Caco-2 (cell line): ENCODE results near the gene RAPGEF1. TPM values are rescaled to one million over a fixed set of nuclear protein-coding genes. Genes with fewer than 3 reads are reported as not detected.

Experiments used
- BruUV-seq: library from RNA; stranded (reverse); fragments of 400-500 nt; replicated peaks from 2 replicates; lab custom pipeline; 2021; lab: Mats Ljungman, UMichigan
- CTCF ChIA-PET: fragments of 300-600 bp; sonication (Branson Sonifier 250); formaldehyde crosslinking; loops from one replicate; lab custom pipeline; 2022; ENCODE audit warnings: antibody characterized with exemption; lab: Charles Lee
- POLR2A ChIA-PET: fragments of 300-600 bp; sonication (Branson Sonifier 250); formaldehyde crosslinking; loops from one replicate; lab custom pipeline; 2022; ENCODE audit warnings: antibody characterized with exemption; lab: Charles Lee
- DNase-seq, 2 experiments: peaks; one replicate each; pipeline versions ENCODE4 v3.0.0 to v3.0.0-alpha.2; 2020 to 2022
- H3K27me3 ChIP-seq: replicated peaks from 2 replicates; pipeline ENCODE4 v1.6.0; 2011; ENCODE audit warnings: low read length; ENCODE audit not compliant: control insufficient read depth, insufficient read depth
- H3K36me3 ChIP-seq: 2 replicates; pipeline ENCODE4 v1.5.1; 2011; ENCODE audit warnings: low read length; ENCODE audit not compliant: control insufficient read depth, insufficient read depth
- H3K4me1 ChIP-seq: fragments of 250-450 bp; sonication (Bioruptor Pico); 2 replicates; pipeline ENCODE4 v1.5.1; 2020; ENCODE audit warnings: mild to moderate bottlenecking
- H3K4me3 ChIP-seq: 2 replicates; pipeline ENCODE4 v1.5.1; 2011; ENCODE audit warnings: low read depth, mild to moderate bottlenecking, control low read depth, low read length
- H3K9me3 ChIP-seq: fragments of 250-450 bp; sonication (Bioruptor Pico); 2 replicates; pipeline ENCODE4 v1.5.1; 2020; ENCODE audit warnings: mild to moderate bottlenecking, moderate library complexity
- H3K27ac Mint-ChIP-seq: one replicate; pipeline ENCODE4 v1.8.0; 2022; ENCODE audit warnings: mixed read lengths; ENCODE audit not compliant: unreplicated experiment
- H3K27me3 Mint-ChIP-seq: one replicate; pipeline ENCODE4 v1.8.0; 2022; ENCODE audit warnings: mixed read lengths; ENCODE audit not compliant: insufficient read depth, unreplicated experiment
- H3K36me3 Mint-ChIP-seq: one replicate; pipeline ENCODE4 v1.8.0; 2022; ENCODE audit warnings: mild to moderate bottlenecking, mixed read lengths; ENCODE audit not compliant: insufficient read depth, unreplicated experiment
- H3K4me1 Mint-ChIP-seq: one replicate; pipeline ENCODE4 v1.8.0; 2022; ENCODE audit warnings: low read depth, mixed read lengths; ENCODE audit not compliant: unreplicated experiment
- H3K4me3 Mint-ChIP-seq: one replicate; pipeline ENCODE4 v1.8.0; 2022; ENCODE audit warnings: mild to moderate bottlenecking, moderate library complexity, mixed read lengths; ENCODE audit not compliant: unreplicated experiment
- H3K9me3 Mint-ChIP-seq: one replicate; pipeline ENCODE4 v1.8.0; 2022; ENCODE audit warnings: mixed read lengths; ENCODE audit not compliant: unreplicated experiment
- intact Hi-C: fragments of 100-400 bp; cut with micrococcal nuclease; formaldehyde crosslinking; loops from one replicate; pipeline ENCODE4 v1.10.0; 2022; ENCODE audit not compliant: unreplicated experiment
- total RNA-seq: library from RNA; stranded (reverse); gene quantifications from 2 replicates; pipeline ENCODE4 v1.2.3, GENCODE V29; 2022
- TF ChIP-seq, protein P1 (sequence below), 2 experiments: fragments of 200-600 bp in 1 of 2; IDR thresholded peaks; 1 replicate in 1 of 2; 2 replicates in 1 of 2; pipeline versions ENCODE4 v1.5.1 to v1.8.0; 2011 to 2022; ENCODE audit warnings: antibody characterized with exemption in 1 of 2, control low read depth in 1 of 2, inconsistent platforms in 1 of 2, low read depth in 1 of 2, low read length in 1 of 2, mild to moderate bottlenecking in 1 of 2, moderate library complexity in 1 of 2; ENCODE audit not compliant: insufficient read depth in 1 of 2, severe bottlenecking in 1 of 2, unreplicated experiment in 1 of 2

RAPGEF1 gene
- total RNA-seq, 1 experiment from 2014 or later = 75.4 TPM

- Histone ChIP-seq H3K27me3 (no peaks in the 10 kb centered on the region), H3K9me3 (no peaks in the 10 kb centered on the region), H3K36me3 (peaks cover 1% of the 10 kb centered on the region; the same call in 1 of the 2 replicates), H3K4me3 (no peak overlapping the region), H3K4me1 (peaks cover 7% of the 10 kb centered on the region)
- ChIA-PET POLR2A (no interaction called here), CTCF (interaction anchor here (1.2 kb wide), 1 partner anchor 76 kb away, joined by 3 read pairs; no protein-coding TSS in a partner anchor)
- intact Hi-C loops = no loop called here
- Mint-ChIP-seq H3K27ac (no peak overlapping the region), H3K36me3 (peaks cover 35% of the 10 kb centered on the region), H3K9me3 (no peaks in the 10 kb centered on the region), H3K27me3 (no peaks in the 10 kb centered on the region), H3K4me3 (no peak overlapping the region), H3K4me1 (peaks cover 30% of the 10 kb centered on the region)
- TF ChIP-seq, protein P1, sequence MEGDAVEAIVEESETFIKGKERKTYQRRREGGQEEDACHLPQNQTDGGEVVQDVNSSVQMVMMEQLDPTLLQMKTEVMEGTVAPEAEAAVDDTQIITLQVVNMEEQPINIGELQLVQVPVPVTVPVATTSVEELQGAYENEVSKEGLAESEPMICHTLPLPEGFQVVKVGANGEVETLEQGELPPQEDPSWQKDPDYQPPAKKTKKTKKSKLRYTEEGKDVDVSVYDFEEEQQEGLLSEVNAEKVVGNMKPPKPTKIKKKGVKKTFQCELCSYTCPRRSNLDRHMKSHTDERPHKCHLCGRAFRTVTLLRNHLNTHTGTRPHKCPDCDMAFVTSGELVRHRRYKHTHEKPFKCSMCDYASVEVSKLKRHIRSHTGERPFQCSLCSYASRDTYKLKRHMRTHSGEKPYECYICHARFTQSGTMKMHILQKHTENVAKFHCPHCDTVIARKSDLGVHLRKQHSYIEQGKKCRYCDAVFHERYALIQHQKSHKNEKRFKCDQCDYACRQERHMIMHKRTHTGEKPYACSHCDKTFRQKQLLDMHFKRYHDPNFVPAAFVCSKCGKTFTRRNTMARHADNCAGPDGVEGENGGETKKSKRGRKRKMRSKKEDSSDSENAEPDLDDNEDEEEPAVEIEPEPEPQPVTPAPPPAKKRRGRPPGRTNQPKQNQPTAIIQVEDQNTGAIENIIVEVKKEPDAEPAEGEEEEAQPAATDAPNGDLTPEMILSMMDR (IDR thresholded peaks at IDR 0.05; ENCODE audit: insufficient read depth in 1 of 2, low read depth in 1 of 2, low read length in 1 of 2, severe bottlenecking in 1 of 2, unreplicated experiment in 1 of 2) = no peak
- DNase-seq = no peak
- BruUV-seq = no TSS peak
Measured at GRCh38 chr9:131717719-131718460, 22.0 kb downstream of the RAPGEF1 start.

GRCh38 chr9:131715906-131716305 lies 24.0 kb downstream of the RAPGEF1 start:
- H3K36me3 ChIP-seq = peaks cover 1% of the 10 kb centered on the region; the same call in 1 of the 2 replicates
- H3K9me3 Mint-ChIP-seq = no peaks in the 10 kb centered on the region
- peaks cover 35% of the 10 kb centered on the region for H3K36me3 Mint-ChIP-seq
- ChIA-PET POLR2A (interaction anchor here (0.7 kb wide), 1 partner anchor 505 kb away, joined by 3 read pairs; no protein-coding TSS in a partner anchor), CTCF (no interaction called here)
- BruUV-seq = no TSS peak
- H3K4me1 Mint-ChIP-seq = peaks cover 38% of the 10 kb centered on the region
- DNase-seq = no peak
- TF ChIP-seq, protein P1 (IDR thresholded peaks at IDR 0.05; ENCODE audit: insufficient read depth in 1 of 2, low read depth in 1 of 2, low read length in 1 of 2, severe bottlenecking in 1 of 2, unreplicated experiment in 1 of 2) = no peak
- H3K4me1 ChIP-seq = peaks cover 14% of the 10 kb centered on the region
- H3K4me3 Mint-ChIP-seq = no peak overlapping the region
- no peaks in the 10 kb centered on the region for H3K9me3 ChIP-seq
- H3K27ac Mint-ChIP-seq = no peak overlapping the region
- H3K27me3 ChIP-seq = no peaks in the 10 kb centered on the region
- no peak overlapping the region for H3K4me3 ChIP-seq
- no peaks in the 10 kb centered on the region for H3K27me3 Mint-ChIP-seq
- intact Hi-C loops = no loop called here

- H3K4me1 ChIP-seq = peaks cover 14% of the 10 kb centered on the region
- CTCF ChIA-PET = interaction anchor here (0.6 kb wide), 1 partner anchor 73 kb away, joined by 5 read pairs; no protein-coding TSS in a partner anchor
Measured at GRCh38 chr9:131714821-131715220, 25.1 kb downstream of the RAPGEF1 start.

More at GRCh38 chr9:131714821-131715220, 25.1 kb downstream of the RAPGEF1 start:
- Mint-ChIP-seq H3K36me3 (peaks cover 39% of the 10 kb centered on the region), H3K27me3 (no peaks in the 10 kb centered on the region), H3K9me3 (no peaks in the 10 kb centered on the region), H3K27ac (peak overlapping the region; percentile 77), H3K4me3 (no peak overlapping the region), H3K4me1 (peaks cover 37% of the 10 kb centered on the region)
- Histone ChIP-seq H3K9me3 (no peaks in the 10 kb centered on the region), H3K4me3 (no peak overlapping the region), H3K36me3 (peaks cover 1% of the 10 kb centered on the region; the same call in 1 of the 2 replicates), H3K27me3 (no peaks in the 10 kb centered on the region)
- no TSS peak for BruUV-seq
- TF ChIP-seq, protein P1 (IDR thresholded peaks at IDR 0.05; ENCODE audit: insufficient read depth in 1 of 2, low read depth in 1 of 2, low read length in 1 of 2, severe bottlenecking in 1 of 2, unreplicated experiment in 1 of 2) = no peak
- DNase-seq = no peak
- intact Hi-C loops = no loop called here
- POLR2A ChIA-PET = no interaction called here
